Panc1 (cell line): ENCODE measurements around the gene MAPK8IP3.

ENCODE experiments used
- CTCF ChIP-seq: fragments of 450-650 bp; IDR thresholded peaks from 2 replicates; pipeline ENCODE4 v1.5.1; 2017; ENCODE audit warnings: mild to moderate bottlenecking
- POLR2AphosphoS5 ChIP-seq: IDR thresholded peaks from 2 replicates; pipeline ENCODE4 v1.6.1; 2012; ENCODE audit warnings: mild to moderate bottlenecking, low read depth, low read length, moderate library complexity

- TF ChIP-seq CTCF (no peak), POLR2AphosphoS5 (no peak)
Observed at GRCh38 chr16:1661826-1662225, 44.2 kb upstream of the MAPK8IP3 start.
